H1 (cell line): ENCODE data around the gene FYTTD1. TPM values are rescaled to one million over a fixed set of nuclear protein-coding genes. Genes with fewer than 3 reads are reported as not detected.

Experiments
- CTCF ChIA-PET: fragments of 300-600 bp; sonication (Branson Sonifier 250); formaldehyde crosslinking; loops from one replicate; lab custom pipeline; 2021; ENCODE audit not compliant: partially characterized antibody; lab: Charles Lee
- POLR2A ChIA-PET: fragments of 300-600 bp; sonication (Branson Sonifier 250); formaldehyde crosslinking; loops from one replicate; lab custom pipeline; 2021; ENCODE audit warnings: inconsistent platforms; ENCODE audit not compliant: partially characterized antibody; lab: Charles Lee
- DNase-seq, 2 experiments: peaks; one replicate each; pipeline versions ENCODE4 v3.0.0 to v3.0.0-alpha.2; 2010 to 2022; ENCODE audit warnings: low spot score in 2 of 2, low read depth in 1 of 2, mixed read lengths in 1 of 2
- FAIRE-seq: peaks from 2 replicates; lab custom pipeline; 2011; peaks lifted over from hg19 to GRCh38; lab: Jason Lieb, UNC
- H2AFZ ChIP-seq: 2 replicates; pipeline ENCODE4 v1.8.1; 2012; ENCODE audit warnings: low read length, inconsistent platforms
- H2AK5ac ChIP-seq: 2 replicates; pipeline ENCODE4 v1.6.1; 2013; ENCODE audit warnings: low read depth, low read length
- H2BK120ac ChIP-seq: replicated peaks from 2 replicates; pipeline ENCODE3; 2013; ENCODE audit warnings: low read depth, low read length, inconsistent platforms
- H2BK12ac ChIP-seq: 2 replicates; pipeline ENCODE4 v1.6.1; 2013; ENCODE audit warnings: low read depth, low read length
- H2BK15ac ChIP-seq: 2 replicates; pipeline ENCODE4 v1.6.1; 2013; ENCODE audit warnings: low read length
- H2BK20ac ChIP-seq: 2 replicates; pipeline ENCODE4 v1.6.1; 2013; ENCODE audit warnings: low read length
- H2BK5ac ChIP-seq: 2 replicates; pipeline ENCODE4 v1.6.1; 2013; ENCODE audit warnings: low read depth, low read length
- H3K14ac ChIP-seq: 2 replicates; pipeline ENCODE4 v1.6.1; 2013; ENCODE audit warnings: inconsistent platforms; ENCODE audit not compliant: insufficient read length
- H3K18ac ChIP-seq: 2 replicates; pipeline ENCODE4 v1.6.1; 2013; ENCODE audit warnings: low read length; ENCODE audit errors: extremely low read depth
- H3K23ac ChIP-seq: 2 replicates; pipeline ENCODE4 v1.6.1; 2013; ENCODE audit warnings: inconsistent platforms; ENCODE audit not compliant: insufficient read length
- H3K23me2 ChIP-seq: 2 replicates; pipeline ENCODE4 v1.6.1; 2013; ENCODE audit warnings: low read depth, low read length
- H3K27ac ChIP-seq: 2 replicates; pipeline ENCODE4 v1.6.1; 2011; ENCODE audit warnings: low read depth, low read length, inconsistent platforms
- H3K27me3 ChIP-seq, 4 experiments: replicated peaks in 1 of 4; 1 replicate in 1 of 4; 2 replicates in 3 of 4; pipeline versions ENCODE4 v1.6.1 to v1.8.1; 2011 to 2013; ENCODE audit warnings: low read length in 3 of 4, mild to moderate bottlenecking in 3 of 4, inconsistent platforms in 2 of 4, mixed read lengths in 2 of 4, moderate library complexity in 1 of 4; ENCODE audit not compliant: control insufficient read depth in 3 of 4, insufficient read depth in 3 of 4; ENCODE audit errors: extremely low read depth in 1 of 4
- H3K36me3 ChIP-seq, 4 experiments: 2 replicates each; pipeline versions ENCODE4 v1.6.1 to v1.8.1; 2011 to 2013; ENCODE audit warnings: mild to moderate bottlenecking in 4 of 4, low read length in 3 of 4, moderate library complexity in 2 of 4, control low read depth in 1 of 4, inconsistent platforms in 1 of 4; ENCODE audit not compliant: insufficient read depth in 4 of 4, control insufficient read depth in 2 of 4
- H3K4ac ChIP-seq: replicated peaks from 2 replicates; pipeline ENCODE3; 2013; ENCODE audit warnings: low read length, low read depth, mixed read lengths, inconsistent platforms; ENCODE audit not compliant: insufficient read length
- H3K4me1 ChIP-seq, 4 experiments: replicated peaks in 1 of 4; 1 replicate in 1 of 4; 2 replicates in 3 of 4; pipeline versions ENCODE4 v1.6.1 to v1.8.1; 2011 to 2013; ENCODE audit warnings: low read length in 3 of 4, inconsistent platforms in 2 of 4, mixed read lengths in 1 of 4; ENCODE audit not compliant: insufficient read depth in 4 of 4, control insufficient read depth in 3 of 4
- H3K4me2 ChIP-seq, 2 experiments: 2 replicates each; pipeline versions ENCODE4 v1.6.1 to v1.8.1; 2011 to 2013; ENCODE audit warnings: low read depth in 2 of 2, low read length in 2 of 2, control low read depth in 1 of 2, inconsistent platforms in 1 of 2, mild to moderate bottlenecking in 1 of 2; ENCODE audit not compliant: insufficient read depth in 1 of 2
- H3K4me3 ChIP-seq, 4 experiments: fragments of 200-600, 300-600 bp in 1 of 4; sonication (generic), shearing (Covaris generic), sonication (Bioruptor Twin) in 1 of 4; 2 replicates each; pipeline versions ENCODE4 v1.5.1 to v1.8.1; 2011 to 2016; ENCODE audit warnings: low read length in 4 of 4, low read depth in 3 of 4, control low read depth in 2 of 4, inconsistent platforms in 2 of 4, mild to moderate bottlenecking in 2 of 4, mixed read lengths in 1 of 4, moderate library complexity in 1 of 4; ENCODE audit not compliant: insufficient read depth in 2 of 4; ENCODE audit errors: extremely low read depth in 1 of 4
- H3K56ac ChIP-seq: replicated peaks from 2 replicates; pipeline ENCODE3; 2013; ENCODE audit warnings: low read depth, mild to moderate bottlenecking, mixed read lengths, low read length, inconsistent platforms; ENCODE audit not compliant: insufficient read length
- H3K79me1 ChIP-seq: 2 replicates; pipeline ENCODE4 v1.6.1; 2013; ENCODE audit warnings: low read depth, low read length, control low read depth
- H3K79me2 ChIP-seq, 2 experiments: 2 replicates each; pipeline versions ENCODE4 v1.6.1 to v1.8.1; 2012 to 2013; ENCODE audit warnings: low read length in 2 of 2, mild to moderate bottlenecking in 2 of 2, inconsistent platforms in 1 of 2; ENCODE audit not compliant: insufficient read depth in 2 of 2, control insufficient read depth in 1 of 2
- H3K9ac ChIP-seq, 4 experiments: replicated peaks in 1 of 4; 1 replicate in 1 of 4; 2 replicates in 3 of 4; pipeline versions ENCODE4 v1.6.1 to v1.8.1; 2011 to 2013; ENCODE audit warnings: low read depth in 3 of 4, low read length in 3 of 4, control low read depth in 2 of 4, mild to moderate bottlenecking in 2 of 4, moderate library complexity in 2 of 4, inconsistent platforms in 1 of 4; ENCODE audit errors: extremely low read depth in 1 of 4
- H3K9me3 ChIP-seq, 2 experiments: 2 replicates each; pipeline versions ENCODE4 v1.6.1 to v1.8.1; 2012 to 2013; ENCODE audit warnings: mild to moderate bottlenecking in 2 of 2, moderate library complexity in 2 of 2, control low read depth in 1 of 2, inconsistent platforms in 1 of 2, low read depth in 1 of 2, low read length in 1 of 2, mixed read lengths in 1 of 2; ENCODE audit not compliant: insufficient read depth in 2 of 2
- H4K20me1 ChIP-seq, 2 experiments: replicated peaks in 1 of 2; 2 replicates each; pipeline versions ENCODE3 to v1.8.1; 2011 to 2013; ENCODE audit warnings: inconsistent platforms in 2 of 2, low read length in 2 of 2, mild to moderate bottlenecking in 1 of 2; ENCODE audit not compliant: insufficient read depth in 2 of 2, control insufficient read depth in 1 of 2
- H4K5ac ChIP-seq: 2 replicates; pipeline ENCODE4 v1.6.1; 2013; ENCODE audit warnings: low read length, low read depth, mixed read lengths, inconsistent platforms; ENCODE audit not compliant: insufficient read length
- H4K8ac ChIP-seq: 2 replicates; pipeline ENCODE4 v1.8.0; 2013; ENCODE audit warnings: mild to moderate bottlenecking, moderate library complexity, low read length, inconsistent platforms; ENCODE audit not compliant: insufficient read depth; ENCODE audit errors: extremely low read depth
- H4K91ac ChIP-seq: replicated peaks from 2 replicates; pipeline ENCODE3; 2013; ENCODE audit warnings: low read length, mixed read lengths, inconsistent platforms; ENCODE audit not compliant: insufficient read length
- KDM1A ChIP-seq: fragments of 200-600, 300-600 bp; sonication (generic); IDR thresholded peaks from 2 replicates; pipeline ENCODE4 v1.7.1; 2016; ENCODE audit warnings: mild to moderate bottlenecking, low read length, borderline replicate concordance
- WGBS, 2 experiments: shearing (Covaris generic) in 1 of 2; methylation state at CpG; one replicate each; pipeline versions ENCODE4 v1.1.6 to v1.1.7; 2013 to 2015; ENCODE audit warnings: low lambda C conversion rate in 2 of 2, mixed read lengths in 2 of 2, inconsistent platforms in 1 of 2, low coverage in 1 of 2, missing lambda C conversion rate in 1 of 2; ENCODE audit not compliant: insufficient replicate concordance in 2 of 2, insufficient coverage in 1 of 2, insufficient read length in 1 of 2; ENCODE audit errors: extremely low coverage in 1 of 2, missing lambda C conversion rate in 1 of 2; 5-methylcytosine and 5-hydroxymethylcytosine counted together
- polyA plus RNA-seq, 7 experiments: library from polyadenylated mRNA; depleted of rRNA in 3 of 7; stranded (reverse) in 5 of 7; unstranded in 2 of 7; fragments of >200 nt in 5 of 7; fragments of 200-250 nt in 2 of 7; gene quantifications; 1 replicate in 5 of 7; 2 replicates in 1 of 7; 4 replicates in 1 of 7; pipeline versions ENCODE4 v1.2.1 to v1.2.3, GENCODE V29; 2011 to 2013; ENCODE audit warnings: missing spikeins in 2 of 7, mixed read lengths in 2 of 7
- total RNA-seq: library from RNA; stranded (reverse); fragmentation: NEBNext Ultra II Directional; extraction: Animal tissue kit (Norgen Biotek cat#: 25700); gene quantifications from 2 replicates; pipeline ENCODE4 v1.2.1, GENCODE V29; 2021

FYTTD1 gene
- total and polyA plus RNA-seq, 2 of the 8 experiments (the other 6 are each of a cell fraction or from before 2014, with no cell fraction given): 3.1 to 24.4 TPM

DNA sequence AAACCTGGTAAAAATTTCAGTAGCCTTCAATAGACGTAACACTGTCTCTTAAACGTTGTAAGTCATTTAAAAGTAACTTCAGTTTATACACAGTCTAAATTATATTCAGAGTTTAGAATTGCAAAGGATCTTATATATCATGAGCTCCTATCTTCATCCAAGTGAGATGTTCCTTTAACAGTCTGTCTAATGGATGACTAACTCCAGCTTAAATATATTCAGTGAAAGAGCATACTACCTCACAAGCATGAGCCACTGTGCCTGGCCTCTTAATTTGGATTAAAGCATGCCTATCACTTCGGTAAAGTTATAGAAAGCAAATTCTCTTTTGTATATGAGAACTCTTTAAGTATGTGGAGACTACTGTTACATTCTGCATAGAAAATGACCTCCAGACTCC, 7.0 kb downstream of the FYTTD1 start:
- Histone ChIP-seq H3K27ac (no peak overlapping the region), H3K36me3 (no peaks in the 10 kb centered on the region), H2BK12ac (no peak overlapping the region), H2AK5ac (no peak overlapping the region), H3K14ac (no peak overlapping the region), H3K4ac (no peak overlapping the region), H3K23me2 (peaks cover 3% of the 10 kb centered on the region; the same call in 1 of the 2 replicates), H2BK15ac (no peak overlapping the region), H4K91ac (no peak overlapping the region), H4K8ac (no peak overlapping the region), H3K18ac (no peak overlapping the region)
- FAIRE-seq: no peak
- TF ChIP-seq KDM1A: no peak
- TF ChIP-seq, all 59 proteins: peak for 0
- Histone ChIP-seq H3K56ac (no peak overlapping the region), H4K20me1 (peaks cover 0 to 3% of the 10 kb centered on the region in 2 experiments), H2AFZ (no peak overlapping the region), H3K27me3 (no peaks in the 10 kb centered on the region; a peak in 1 of 7 replicates), H3K4me2 (no peak overlapping the region), H2BK120ac (no peak overlapping the region), H3K9me3 (0 out of 4 replicates have a peak, but pooled peaks cover 3 to 5% of the 10 kb centered on the region in 2 experiments), H3K9ac (no peak overlapping the region), H3K23ac (no peak overlapping the region), H3K79me1 (no peaks in the 10 kb centered on the region; the same call in 1 of the 2 replicates), H3K79me2 (peaks cover 0 to 10% of the 10 kb centered on the region in 2 experiments; a peak in 1 of 4 replicates), H3K4me1 (no peaks in the 10 kb centered on the region), H4K5ac (no peak overlapping the region), H3K4me3 (no peak overlapping the region), H2BK20ac (no peak overlapping the region), H2BK5ac (no peak overlapping the region)
- no peak for DNase-seq
- ChIA-PET POLR2A (no interaction called here), CTCF (no interaction called here)
- 91% methylated on average over 3 of the region's 3 CpGs; no CpG with 5 or more reads in 1 of the 2 experiments for WGBS, 2 experiments
